Breast epithelium (tissue), 3 donors: ENCODE measurements around the gene NINL.
"Not testable (repeated sequence)": the region's sequence is repeated elsewhere in the genome, so short reads cannot be mapped to it uniquely, and the experiment has no call there.

Experiments used
- POLR2AphosphoS5 ChIP-seq, 3 donors: sonication (generic); formaldehyde crosslinking; IDR thresholded peaks; one replicate each; pipeline ENCODE4 v1.6.1; 2017; ENCODE audit warnings: antibody characterized with exemption in 3 of 3
- TF ChIP-seq, protein P1 (sequence below), 3 donors: fragments of 450-650 bp; IDR thresholded peaks; one replicate each; pipeline ENCODE4 v1.5.1; 2016 to 2017; ENCODE audit warnings: antibody characterized with exemption in 3 of 3, mild to moderate bottlenecking in 3 of 3, moderate library complexity in 3 of 3

DNA sequence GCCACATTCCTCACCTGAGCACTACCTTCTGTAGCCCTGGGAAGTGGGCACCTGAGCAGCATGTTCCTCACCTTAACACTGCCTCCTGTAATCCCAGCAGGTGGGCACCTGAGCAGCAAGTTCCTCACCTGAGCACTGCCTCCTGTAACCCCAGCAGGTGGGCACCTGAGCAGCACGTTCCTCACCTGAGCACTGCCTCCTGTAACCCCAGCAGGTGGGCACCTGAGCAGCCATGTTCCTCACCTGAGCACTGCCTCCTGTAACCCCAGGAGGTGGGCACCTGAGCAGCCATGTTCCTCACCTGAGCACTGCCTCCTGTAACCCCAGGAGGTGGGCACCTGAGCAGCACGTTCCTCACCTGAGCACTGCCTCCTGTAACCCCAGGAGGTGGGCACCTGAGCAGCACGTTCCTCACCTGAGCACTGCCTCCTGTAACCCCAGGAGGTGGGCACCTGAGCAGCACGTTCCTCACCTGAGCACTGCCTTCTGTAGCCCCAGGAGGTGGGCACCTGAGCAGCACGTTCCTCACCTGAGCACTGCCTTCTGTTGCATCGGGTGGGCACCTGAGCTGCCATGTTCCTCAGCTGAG, 82.2 kb downstream of the NINL start:
- TF ChIP-seq, protein P1, sequence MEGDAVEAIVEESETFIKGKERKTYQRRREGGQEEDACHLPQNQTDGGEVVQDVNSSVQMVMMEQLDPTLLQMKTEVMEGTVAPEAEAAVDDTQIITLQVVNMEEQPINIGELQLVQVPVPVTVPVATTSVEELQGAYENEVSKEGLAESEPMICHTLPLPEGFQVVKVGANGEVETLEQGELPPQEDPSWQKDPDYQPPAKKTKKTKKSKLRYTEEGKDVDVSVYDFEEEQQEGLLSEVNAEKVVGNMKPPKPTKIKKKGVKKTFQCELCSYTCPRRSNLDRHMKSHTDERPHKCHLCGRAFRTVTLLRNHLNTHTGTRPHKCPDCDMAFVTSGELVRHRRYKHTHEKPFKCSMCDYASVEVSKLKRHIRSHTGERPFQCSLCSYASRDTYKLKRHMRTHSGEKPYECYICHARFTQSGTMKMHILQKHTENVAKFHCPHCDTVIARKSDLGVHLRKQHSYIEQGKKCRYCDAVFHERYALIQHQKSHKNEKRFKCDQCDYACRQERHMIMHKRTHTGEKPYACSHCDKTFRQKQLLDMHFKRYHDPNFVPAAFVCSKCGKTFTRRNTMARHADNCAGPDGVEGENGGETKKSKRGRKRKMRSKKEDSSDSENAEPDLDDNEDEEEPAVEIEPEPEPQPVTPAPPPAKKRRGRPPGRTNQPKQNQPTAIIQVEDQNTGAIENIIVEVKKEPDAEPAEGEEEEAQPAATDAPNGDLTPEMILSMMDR (IDR thresholded peaks at IDR 0.05): not testable (repeated sequence)
- TF ChIP-seq POLR2AphosphoS5 (IDR thresholded peaks at IDR 0.05): not testable (repeated sequence)
